Measurements from ENCODE around the gene SHC4.
"Not testable (repeated sequence)": the region's sequence is repeated elsewhere in the genome, so short reads cannot be mapped to it uniquely, and the experiment has no call there.

SHC4 gene, protein sequence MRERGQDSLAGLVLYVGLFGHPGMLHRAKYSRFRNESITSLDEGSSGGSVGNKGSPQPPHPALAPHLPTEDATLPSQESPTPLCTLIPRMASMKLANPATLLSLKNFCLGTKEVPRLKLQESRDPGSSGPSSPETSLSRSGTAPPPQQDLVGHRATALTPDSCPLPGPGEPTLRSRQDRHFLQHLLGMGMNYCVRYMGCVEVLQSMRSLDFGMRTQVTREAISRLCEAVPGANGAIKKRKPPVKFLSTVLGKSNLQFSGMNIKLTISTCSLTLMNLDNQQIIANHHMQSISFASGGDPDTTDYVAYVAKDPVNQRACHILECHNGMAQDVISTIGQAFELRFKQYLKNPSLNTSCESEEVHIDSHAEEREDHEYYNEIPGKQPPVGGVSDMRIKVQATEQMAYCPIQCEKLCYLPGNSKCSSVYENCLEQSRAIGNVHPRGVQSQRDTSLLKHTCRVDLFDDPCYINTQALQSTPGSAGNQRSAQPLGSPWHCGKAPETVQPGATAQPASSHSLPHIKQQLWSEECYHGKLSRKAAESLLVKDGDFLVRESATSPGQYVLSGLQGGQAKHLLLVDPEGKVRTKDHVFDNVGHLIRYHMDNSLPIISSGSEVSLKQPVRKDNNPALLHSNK

DNA sequence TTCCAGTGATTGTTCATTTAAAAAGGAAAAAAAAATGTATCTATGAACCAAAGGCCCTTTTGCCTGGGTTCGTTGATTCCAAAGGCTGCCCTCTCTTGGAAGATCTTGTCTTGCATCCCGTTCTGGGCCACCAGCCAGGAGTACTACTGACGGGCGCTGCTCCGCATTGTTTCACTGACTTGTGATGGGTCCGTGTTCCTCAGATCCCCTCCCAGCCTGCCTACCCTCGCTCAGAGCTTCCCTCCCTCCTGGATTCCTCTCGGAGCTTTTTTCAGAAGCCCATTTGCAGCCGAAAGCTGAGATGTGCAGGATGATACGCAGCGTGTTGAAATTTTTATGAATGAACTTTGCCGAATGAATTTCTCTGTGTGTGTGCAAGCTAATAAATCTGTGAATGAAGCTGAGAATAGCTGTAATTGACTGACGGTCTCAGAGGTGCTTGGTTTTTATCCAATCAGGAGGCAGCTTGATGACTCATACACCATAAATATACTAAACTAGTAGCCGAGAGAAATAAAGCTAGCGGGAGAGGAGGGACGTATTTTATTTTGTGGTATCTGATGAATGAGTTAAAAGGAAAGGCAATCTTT lies at the start of gene SHC4:
SHC4 (minus strand) TSS at position 396 of the 590 bp plus-strand sequence. CDS start 904 bp downstream, outside the sequence.
- peak; percentile 16 to 22 for DNase-seq

DNA sequence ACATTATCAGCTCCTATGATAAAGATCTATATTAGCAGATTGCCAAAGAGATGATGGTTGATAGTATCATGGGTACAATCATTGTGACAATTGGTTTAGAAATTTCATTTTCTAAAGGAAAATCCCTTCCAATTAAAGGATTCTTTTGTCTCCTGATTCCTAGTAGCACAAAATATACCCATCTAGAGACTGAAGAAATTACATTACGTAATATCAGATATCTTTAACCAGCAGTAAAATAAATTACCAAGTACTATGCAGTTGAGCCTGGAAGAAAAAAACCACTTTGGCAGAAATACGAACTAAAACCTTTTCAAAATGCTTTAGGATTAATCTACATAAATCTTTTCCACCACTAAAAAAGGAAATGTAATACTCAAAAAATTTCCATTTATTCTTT lies 35.6 kb upstream of the SHC4 start:
- no peak for DNase-seq

DNA sequence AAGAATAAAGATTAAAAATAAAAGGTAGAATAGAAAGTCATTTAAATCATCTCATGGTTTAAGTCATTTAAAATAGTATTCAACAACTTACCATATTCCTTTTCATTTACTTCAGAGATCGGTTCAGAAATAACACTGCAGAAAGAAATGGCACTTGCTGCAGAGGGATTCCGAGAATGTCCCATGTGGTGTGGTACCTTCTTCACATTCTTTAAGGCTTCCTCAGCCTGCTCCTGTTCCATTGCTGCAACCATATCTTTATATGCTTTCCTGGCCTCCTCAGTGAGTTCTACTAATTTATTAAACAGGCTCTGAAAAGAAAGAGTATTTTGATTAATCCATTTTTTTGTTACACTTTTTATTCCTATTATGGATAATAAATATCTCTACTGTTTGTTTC lies 32.6 kb upstream of the SHC4 start:
- no peak for DNase-seq

DNA sequence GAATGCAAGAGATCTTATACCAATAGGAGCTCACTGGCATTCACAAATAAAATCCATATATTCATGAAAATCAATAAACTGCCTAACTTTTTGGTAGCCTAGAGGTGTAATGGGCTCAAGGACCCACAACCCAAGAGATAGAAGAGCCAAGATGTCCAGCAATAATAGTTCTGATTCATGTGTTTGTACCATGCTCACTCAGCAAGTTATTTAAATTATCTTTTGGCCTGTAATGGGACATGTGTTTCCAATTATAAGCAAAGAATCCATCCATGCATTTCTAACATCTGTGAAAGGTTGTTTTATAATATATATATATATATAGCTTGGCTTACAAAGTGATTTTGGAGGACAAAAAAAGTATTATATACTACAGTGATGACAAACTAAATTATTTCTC lies 29.7 kb upstream of the SHC4 start:
- no peak for DNase-seq

DNA sequence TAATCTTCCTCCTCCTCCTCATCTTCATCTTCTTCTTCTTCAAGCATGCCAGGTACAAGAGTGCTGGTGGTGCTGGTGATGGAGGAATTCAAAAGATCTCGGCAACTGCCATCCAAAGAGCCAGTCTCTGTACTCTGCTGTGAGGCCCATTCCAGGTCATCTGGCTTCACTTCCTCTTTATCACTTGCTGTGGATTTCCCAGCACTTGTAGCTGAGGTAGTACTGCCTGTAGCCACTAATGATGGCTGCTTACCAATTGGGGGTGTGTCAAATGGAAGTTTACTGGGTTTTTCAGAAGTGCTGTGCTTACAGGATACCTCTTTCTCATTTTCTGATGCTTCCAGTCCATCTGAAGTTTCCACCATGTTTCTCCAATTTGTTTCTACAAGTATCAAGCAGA lies 28.8 kb upstream of the SHC4 start:
- no peak for DNase-seq

DNA sequence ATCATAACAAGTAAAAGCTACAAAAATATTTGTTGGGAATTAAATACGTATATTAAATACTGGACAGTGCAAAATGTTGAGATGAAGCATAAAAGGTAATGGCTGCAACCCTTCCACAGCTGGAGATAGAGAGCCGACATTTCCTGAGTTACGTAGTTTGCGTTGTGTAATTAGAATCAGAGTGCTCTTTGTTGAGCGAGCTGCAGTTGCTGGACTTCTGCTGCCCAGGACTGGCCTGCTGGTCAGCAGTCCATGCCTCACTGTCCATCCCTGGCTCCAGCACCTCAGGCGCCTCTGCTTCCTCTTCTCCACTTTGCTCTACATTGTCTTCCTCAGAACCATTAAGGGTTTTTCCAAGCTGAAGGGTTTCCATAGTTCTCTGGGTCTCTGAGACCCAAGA lies 28.4 kb upstream of the SHC4 start:
- DNase-seq: no peak

DNA sequence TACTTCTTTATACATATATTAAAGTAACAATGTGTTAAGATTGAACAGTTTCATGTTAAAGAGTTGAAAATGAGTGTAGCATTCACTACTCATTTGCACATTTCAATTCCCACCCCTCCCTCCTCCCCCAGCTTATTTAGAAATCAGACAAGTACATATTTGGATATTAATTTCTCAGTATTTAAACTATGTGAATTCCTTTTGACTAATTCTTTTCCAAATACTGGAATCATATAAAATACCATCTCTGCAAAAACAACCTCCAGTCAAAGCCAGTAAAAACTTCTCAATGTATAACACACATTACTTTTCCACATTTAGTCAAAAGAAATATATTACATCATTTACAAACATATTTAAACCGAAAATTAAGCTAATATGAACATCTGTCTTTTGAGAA lies 25.5 kb upstream of the SHC4 start:
- DNase-seq: no peak

DNA sequence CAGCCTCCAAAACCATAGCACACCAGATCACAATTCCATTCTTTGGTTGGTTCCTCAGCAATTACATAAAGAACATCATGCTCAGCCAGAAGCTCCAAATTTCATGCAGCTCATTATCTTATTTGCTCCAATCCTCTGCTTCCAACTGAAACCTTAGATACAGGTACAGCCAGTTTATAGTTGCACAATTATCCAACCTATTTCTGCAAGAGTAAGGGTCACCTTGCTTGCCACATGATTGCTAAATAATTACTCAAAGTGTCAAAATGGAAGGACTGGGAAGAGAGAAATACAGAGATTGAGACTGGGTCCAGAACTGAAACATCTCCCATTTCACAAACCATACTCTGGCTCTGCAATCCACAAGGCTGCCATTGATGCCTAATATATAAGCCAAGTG lies 23.4 kb upstream of the SHC4 start:
- DNase-seq: no peak

DNA sequence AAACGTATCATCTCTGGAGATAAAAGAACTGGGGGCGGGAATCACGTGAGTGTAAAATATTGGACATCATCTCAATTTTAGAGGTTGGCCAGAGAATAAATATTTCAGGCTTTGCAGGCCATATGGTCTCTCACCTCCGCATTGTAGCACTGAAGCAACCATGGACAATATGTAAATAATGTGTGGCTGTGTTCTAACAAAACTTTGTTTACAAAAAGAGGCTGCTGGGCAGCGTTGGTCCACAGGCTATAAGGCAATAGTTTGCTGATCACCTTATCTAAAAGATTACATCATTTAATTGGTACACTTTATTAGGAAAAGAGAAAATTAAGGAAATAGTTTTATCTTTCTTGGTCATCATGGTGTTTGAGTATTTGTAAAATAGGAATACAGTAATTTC lies 22.5 kb upstream of the SHC4 start:
- DNase-seq: no peak

DNA sequence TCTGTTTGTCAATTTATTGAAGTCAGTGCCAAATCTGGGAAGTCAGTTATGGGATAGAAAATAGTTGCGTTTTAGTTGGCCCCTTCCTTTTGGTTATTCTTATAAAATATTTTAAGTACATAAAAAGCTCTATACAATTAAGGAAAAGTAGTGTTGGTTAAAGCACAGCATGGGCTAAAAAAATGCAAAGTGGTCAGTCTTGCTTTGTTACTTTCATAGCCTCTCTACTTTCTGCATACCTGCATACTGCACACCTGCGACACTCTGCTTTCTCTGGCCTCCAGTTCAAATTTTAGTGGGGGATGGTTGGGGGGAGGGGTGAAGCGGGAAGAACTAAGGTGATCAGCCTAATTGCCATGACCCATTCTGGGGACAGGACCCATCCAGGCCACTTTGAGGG lies 21.8 kb upstream of the SHC4 start:
- no peak for DNase-seq

DNA sequence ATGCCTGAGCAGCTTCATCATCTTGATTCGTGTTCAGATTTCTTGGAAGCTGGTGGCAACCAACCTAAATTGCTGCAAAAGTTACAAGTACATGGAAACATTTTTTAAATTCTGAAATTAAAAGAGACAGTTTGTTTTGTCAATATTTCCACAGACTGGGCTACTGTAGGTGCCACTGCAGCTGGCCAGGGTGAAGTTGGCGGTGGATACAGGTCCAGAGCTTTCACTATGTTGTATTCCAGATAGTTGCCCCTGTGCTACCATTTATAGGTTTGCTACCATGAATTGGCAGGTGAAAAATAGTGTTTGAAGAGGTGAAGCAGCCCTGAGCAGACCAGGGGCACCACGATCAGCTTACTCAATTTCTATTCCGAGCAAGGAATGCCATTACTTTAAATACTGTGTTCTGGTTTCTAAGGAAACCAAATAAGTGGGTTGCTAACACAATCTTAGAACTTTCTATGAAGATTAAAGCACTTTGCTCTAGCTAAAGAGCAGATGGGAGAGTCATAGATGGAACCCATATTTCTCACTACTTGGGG lies 21.2 kb upstream of the SHC4 start:
- no peak for DNase-seq

DNA sequence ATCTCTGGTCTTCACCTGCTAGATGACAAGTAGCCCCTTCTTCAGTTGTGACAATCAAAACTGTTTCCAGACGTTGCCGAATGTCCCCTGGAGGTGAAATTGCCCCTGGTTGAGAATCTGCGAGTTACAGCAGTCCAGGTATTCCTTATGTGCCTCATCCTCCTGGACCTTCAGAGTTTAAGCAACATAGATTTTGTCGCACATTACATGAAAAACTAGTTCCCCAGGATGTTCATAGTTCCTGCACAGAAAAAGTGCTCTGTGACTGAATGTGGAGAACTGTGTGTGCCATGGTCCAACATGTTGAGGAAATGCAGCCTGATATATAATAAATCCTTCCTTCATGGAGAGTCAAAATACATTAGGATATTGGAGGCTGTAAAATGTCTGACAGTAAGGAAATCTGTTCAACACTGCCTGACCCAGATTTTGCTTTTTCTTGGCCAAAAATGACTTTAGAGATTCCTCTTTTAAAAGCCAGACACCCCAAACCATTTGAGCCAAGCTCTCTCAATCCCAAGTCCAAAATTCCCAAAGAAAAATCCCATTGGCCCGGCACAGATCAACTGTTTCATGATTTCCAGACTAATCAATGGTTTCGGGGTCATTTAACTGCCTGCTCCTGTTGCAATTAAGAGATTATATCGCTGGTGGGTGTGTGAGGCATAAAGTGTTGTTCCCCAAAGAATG lies 20.4 kb upstream of the SHC4 start:
- no peak for DNase-seq

DNA sequence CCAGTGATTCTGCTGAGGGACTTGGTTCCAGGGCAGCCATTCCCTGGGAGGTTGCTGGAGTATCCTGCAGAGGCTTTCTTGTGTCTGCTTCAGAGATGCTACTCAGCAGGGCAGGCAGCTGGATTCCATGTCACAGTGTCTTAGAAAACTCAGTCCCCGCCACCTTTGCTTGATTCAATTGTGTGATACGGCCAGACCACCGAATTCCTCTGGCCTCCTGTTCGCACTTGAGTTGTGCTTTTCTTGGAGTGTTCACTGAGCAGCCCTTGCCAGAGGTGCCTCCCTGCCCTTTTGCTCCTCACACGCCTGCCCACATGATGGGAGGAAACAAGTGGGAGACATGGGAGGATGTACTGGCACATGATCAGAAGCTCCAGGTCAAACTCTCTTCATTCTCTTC lies 19.6 kb upstream of the SHC4 start:
- DNase-seq: no peak

DNA sequence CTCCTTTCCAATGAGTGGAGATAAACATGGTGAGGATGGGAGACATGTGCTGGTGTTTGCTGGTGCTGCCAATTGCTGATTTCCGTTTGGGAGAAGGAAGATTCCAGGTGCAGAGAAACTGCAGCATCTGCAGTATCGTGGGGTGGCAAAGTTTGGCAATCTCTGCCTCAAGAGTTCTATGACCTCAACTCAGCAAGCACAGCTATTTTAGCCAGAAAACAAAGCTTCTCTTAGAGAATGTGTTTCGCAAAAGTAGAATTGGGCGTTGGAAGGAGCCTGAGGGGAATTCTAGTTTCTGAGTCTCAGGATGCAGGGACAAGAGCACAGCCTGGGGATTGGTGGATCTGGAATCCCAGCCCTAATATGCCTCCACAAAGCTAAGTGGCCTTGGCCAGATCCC lies 18.2 kb upstream of the SHC4 start:
- DNase-seq: no peak

DNA sequence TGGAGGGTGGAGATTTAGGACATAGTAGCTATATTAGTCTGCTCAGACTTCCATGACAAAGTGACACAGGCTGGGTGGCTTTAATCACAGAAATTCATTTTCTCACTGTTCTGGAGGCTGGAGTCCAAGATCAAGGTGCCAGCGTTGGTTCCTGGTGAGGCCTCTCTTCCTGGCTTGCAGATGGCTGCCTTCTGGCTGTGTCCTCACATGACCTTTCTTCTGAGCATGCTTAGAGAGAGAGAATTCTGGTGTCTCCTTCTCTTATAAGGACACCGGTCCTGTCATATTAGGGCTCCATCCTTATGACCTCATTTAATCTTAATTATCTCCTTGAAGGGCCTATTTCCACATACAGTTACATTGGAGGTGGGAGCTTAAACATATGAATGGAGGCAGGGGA lies 14.9 kb upstream of the SHC4 start:
- no peak for DNase-seq

DNA sequence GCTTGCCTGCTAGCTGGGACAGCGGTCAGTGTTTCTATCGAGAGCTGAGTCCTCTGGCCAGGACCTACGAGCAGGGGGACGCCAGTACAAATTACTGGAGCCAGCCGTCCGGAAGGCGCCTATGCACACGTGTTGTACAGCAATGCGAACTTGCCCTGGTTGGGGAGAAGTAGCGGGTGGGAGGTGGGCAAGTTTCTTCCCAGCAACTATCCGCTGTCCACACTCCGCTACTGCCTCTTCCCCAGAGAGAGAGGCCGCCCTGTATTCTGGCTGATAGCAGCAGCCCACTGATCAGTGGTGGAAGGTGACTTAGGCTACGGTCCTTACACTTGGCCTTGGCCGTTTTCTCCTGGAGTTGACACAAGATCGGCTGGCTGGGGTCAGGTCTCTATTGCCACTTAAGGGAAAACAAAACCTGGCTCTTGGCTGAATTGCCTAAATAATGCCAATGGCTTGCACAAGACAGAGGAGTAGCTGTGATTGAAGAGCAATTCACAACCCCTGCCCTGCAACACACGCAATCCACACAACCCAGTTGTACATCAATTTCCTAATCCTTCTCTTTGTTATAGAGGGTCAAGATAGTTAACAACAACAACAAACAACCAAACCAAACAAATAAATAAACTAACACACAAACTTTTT lies 12.8 kb upstream of the SHC4 start:
- DNase-seq: no peak

DNA sequence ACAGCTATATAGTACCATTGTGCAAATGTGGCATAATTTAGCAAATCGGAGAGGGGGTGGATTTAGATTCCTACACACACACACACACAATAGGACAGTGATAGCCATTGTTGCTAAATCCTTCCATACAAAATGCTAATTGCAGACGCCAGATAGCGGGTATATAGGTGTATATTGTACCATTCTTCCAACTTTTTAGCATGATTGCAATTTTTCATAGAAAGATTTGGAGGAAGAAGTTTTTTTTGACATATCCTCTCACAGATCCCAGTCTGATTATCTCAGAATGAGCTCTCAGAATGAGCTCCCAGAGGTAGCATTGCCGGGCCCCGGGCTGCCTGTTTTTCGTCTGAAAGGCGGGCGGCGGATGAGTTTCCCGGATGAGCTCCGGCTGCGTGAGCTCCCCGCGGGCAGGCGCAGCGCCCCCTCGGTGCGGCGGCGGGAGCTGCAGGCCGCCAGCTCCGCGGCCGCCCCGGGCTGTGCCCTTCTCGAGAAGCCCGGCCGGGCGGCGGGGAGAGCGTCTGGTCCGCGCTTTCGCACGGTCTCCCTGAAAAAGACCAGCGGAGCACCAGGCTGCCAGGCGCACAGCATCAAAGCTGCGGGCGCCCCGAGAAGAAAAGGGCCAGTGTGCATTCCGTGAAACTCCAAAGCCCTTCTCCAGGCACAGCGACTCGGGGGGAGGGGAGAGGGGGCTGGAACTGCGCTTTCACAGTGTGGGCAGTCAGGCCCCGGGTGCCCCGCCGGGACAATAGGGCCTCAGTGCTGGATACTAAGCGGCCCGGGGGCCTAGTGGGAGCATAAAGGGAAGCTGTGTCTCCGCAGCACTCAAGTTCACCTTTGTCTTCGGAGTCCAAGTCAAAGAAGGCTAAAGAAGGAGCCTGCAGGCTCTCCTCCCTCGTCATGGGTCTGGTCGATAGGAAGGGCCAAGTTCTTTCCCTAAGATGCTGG lies 12.0 kb upstream of the SHC4 start:
- peak; percentile 76 to 85 for DNase-seq

DNA sequence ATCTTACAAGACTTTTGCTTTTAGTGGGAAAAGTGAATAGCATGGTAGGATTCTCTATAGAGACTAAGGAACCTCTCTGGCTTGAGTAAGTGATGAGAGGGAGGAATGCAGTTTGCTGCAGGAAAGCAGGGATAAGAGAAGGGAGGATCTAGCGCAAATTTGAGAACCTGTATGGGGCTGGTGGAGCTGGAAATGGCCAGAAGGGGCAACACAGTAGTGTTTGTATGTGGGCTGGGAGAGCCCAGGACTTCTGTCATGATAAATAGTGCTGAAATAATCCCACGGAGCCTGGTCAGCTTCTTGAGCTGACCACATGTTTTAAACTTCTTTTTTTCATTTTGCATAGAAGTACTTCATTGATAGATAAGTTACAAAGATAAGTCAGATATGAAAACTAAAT lies 11.2 kb upstream of the SHC4 start:
- no peak for DNase-seq

DNA sequence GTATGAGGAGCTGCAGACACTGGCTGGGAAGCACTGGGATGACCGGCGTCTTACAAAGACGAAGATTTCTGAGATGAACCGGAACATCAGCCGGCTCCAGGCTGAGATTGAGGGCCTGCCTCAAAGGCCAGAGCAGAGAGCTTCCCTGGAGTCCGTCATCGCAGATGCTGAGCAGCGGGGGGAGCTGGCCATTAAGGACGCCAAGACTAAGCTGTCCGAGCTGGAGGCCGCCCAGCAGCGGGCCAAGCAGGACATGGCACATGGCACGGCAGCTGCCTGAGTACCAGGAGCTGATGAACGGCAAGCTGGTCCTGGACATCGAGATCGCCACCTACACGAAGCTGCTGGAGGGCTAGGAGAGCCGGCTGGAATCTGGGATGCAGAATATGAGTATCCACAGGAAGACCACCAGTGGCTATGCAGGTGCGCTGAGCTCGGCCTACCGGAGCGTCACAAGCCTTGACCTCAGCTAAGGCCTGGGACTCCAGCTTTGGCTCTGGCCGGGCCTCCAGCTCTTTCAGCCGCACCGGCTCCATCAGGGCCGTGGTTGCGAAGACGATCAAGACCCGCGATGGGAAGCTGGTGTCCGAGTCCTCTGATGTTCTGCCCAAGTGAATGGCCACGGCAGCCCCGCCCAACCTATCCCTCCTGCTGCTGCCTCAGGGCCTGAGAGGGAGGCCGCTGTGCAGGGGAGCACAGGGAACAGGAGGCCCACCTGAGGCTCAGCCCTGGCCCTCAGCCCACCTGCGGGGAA lies 9.2 kb upstream of the SHC4 start:
- DNase-seq: no peak

DNA sequence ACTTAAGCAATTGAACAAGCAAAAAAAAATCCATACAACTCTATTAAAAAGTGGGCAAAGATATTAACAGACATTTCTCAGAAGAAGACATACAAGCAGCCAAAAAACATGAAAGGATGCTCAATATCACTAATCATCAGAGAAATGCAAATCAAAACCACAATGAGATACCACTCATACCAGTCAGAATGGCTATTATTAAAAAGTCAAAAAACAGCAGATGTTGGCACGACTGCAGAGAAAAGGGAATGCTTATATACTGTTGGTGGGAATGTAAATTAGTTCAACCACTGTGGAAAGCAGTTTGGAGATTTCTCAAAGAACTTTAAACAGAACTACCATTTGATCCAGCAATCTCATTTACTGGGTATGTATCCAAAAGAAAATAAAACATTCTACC lies 7.2 kb upstream of the SHC4 start:
- DNase-seq: not testable (repeated sequence)

DNA sequence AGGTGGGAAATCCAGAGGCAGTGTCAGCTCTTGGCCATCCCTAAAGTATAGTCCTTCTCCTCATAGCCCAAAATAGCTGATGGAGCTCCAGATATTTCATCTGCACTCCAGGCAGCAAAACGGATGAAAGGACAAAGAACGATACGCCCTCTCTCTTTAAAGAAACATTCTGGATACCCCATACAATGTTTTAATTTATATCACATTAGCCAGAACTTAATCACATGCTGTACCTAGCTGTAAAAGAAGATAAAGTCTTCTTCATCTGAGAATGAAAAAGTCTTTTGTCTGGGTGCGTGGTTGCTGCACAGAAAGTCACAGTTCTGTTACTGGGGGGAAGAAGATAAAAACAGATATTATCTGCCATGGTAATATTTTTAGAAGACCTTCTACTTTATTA lies 4.3 kb upstream of the SHC4 start:
- no peak for DNase-seq
